Left kidney (tissue), 2 donors: ENCODE measurements around the gene ASGR1. TPM values are rescaled to one million over a fixed set of nuclear protein-coding genes. Genes with fewer than 3 reads are reported as not detected.
"Not testable (repeated sequence)": the region's sequence is repeated elsewhere in the genome, so short reads cannot be mapped to it uniquely, and the experiment has no call there.

Experiments
- DNase-seq: peaks from one replicate; pipeline ENCODE4 v3.0.0-alpha.2; 2013
- polyA plus RNA-seq: library from polyadenylated mRNA; unstranded; fragments of 120-200 nt; gene quantifications from one replicate; pipeline ENCODE4 v1.2.1, GENCODE V29; 2013; ENCODE audit not compliant: insufficient read length

Gene ASGR1
- polyA plus RNA-seq, 1 donor = 6.1 TPM

GRCh38 chr17:7167832-7168231 lies 11.3 kb downstream of the ASGR1 start:
- no peak for DNase-seq

GRCh38 chr17:7166873-7167272 lies 12.3 kb downstream of the ASGR1 start:
- no peak for DNase-seq

GRCh38 chr17:7159571-7159970 lies 19.6 kb downstream of the ASGR1 start:
- DNase-seq = not testable (repeated sequence)

- not testable (repeated sequence) for DNase-seq
Observed at GRCh38 chr17:7158424-7158823, 20.7 kb downstream of the ASGR1 start.

- DNase-seq = no peak
Observed at GRCh38 chr17:7156342-7156940, 22.7 kb downstream of the ASGR1 start.

- no peak for DNase-seq
Observed at GRCh38 chr17:7147772-7148171, 31.4 kb downstream of the ASGR1 start.

GRCh38 chr17:7146115-7146514 lies 33.1 kb downstream of the ASGR1 start:
- no peak for DNase-seq

GRCh38 chr17:7144213-7144612 lies 35.0 kb downstream of the ASGR1 start:
- no peak for DNase-seq

- no peak for DNase-seq
Observed at GRCh38 chr17:7141824-7142223, 37.3 kb downstream of the ASGR1 start.

GRCh38 chr17:7139400-7139799 lies 39.8 kb downstream of the ASGR1 start:
- DNase-seq = no peak

- no peak for DNase-seq
Observed at GRCh38 chr17:7138800-7139381, 40.3 kb downstream of the ASGR1 start.

GRCh38 chr17:7137171-7137943 lies 41.8 kb downstream of the ASGR1 start:
- no peak for DNase-seq

GRCh38 chr17:7136266-7136877 lies 42.8 kb downstream of the ASGR1 start:
- peak; percentile 70 for DNase-seq

GRCh38 chr17:7133916-7134315 lies 45.3 kb downstream of the ASGR1 start:
- DNase-seq = no peak

GRCh38 chr17:7133424-7133823 lies 45.7 kb downstream of the ASGR1 start:
- no peak for DNase-seq

GRCh38 chr17:7132511-7133094 lies 46.6 kb downstream of the ASGR1 start:
- DNase-seq = no peak

- no peak for DNase-seq
Observed at GRCh38 chr17:7131423-7131791, 47.8 kb downstream of the ASGR1 start.

GRCh38 chr17:7130621-7131422 lies 48.3 kb downstream of the ASGR1 start:
- no peak for DNase-seq

GRCh38 chr17:7129311-7129710 lies 49.9 kb downstream of the ASGR1 start:
- no peak for DNase-seq

GRCh38 chr17:7128160-7128559 lies 51.0 kb downstream of the ASGR1 start:
- DNase-seq = no peak

- not testable (repeated sequence) for DNase-seq
Observed at GRCh38 chr17:7127501-7127900, 51.7 kb downstream of the ASGR1 start.

- not testable (repeated sequence) for DNase-seq
Observed at GRCh38 chr17:7126386-7126785, 52.8 kb downstream of the ASGR1 start.
